ENCODE results near the gene DDX25.

- TF ChIP-seq SP1 (IDR thresholded peaks at IDR 0.05; ENCODE audit: low read depth) (no peak), CTCF (IDR thresholded peaks at IDR 0.05 in 2 of 3, conservative IDR thresholded peaks at IDR 0.05 in 1 of 3; ENCODE audit: borderline replicate concordance in 1 of 3, insufficient read depth in 1 of 3, low read depth in 2 of 3, low read length in 2 of 3) (no peak), JUND (IDR thresholded peaks at IDR 0.05) (no peak)
Observed at GRCh38 chr11:125931668-125932067, 27.4 kb downstream of the DDX25 start.
